Kidney glomerular epithelial cell (primary cell): ENCODE results near the gene CHMP5.

ENCODE experiments used
- DNase-seq: peaks from one replicate; lab custom pipeline; 2025; lab: John Stamatoyannopoulos, UW

CHMP5 gene

DNA sequence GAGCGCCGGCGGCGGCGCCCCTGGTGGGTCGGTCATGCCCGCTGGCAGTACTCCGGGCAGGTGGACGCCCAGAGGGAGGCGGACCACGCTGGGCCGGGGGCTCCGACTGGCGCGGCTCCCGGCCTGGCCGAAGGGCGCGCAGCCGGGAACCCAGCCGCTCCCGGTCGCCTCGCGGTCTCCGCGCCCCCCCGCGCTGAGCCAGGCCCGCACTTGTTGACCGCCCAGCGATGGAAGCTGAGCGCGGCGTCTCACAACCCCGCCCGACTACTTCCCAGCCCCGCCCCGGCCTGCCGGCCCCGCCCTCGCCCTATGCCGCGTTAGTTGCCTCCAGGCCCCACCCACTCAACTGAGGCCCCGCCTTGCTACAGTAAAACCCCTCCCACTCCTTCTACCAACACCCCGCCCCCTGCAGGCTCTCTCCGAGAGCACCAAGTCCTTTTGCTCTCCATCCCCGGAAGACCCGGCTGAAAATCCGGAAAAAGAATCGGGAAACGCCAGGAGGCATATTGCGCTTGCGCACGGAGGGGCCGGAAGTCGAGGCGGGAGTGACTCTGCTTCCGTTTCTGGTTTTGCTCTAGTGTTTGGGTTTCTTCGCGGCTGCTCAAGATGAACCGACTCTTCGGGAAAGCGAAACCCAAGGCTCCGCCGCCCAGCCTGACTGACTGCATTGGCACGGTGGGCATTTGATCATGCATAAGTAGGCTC, at the start of gene CHMP5, which contains the start of gene BAG1:
CHMP5 (plus strand) TSS at position 577 of the 705 bp plus-strand sequence; CDS start at position 607, 30 bp downstream.
BAG1 (minus strand) TSS at position 236 of the 705 bp plus-strand sequence.
- peak; percentile 100 for DNase-seq

DNA sequence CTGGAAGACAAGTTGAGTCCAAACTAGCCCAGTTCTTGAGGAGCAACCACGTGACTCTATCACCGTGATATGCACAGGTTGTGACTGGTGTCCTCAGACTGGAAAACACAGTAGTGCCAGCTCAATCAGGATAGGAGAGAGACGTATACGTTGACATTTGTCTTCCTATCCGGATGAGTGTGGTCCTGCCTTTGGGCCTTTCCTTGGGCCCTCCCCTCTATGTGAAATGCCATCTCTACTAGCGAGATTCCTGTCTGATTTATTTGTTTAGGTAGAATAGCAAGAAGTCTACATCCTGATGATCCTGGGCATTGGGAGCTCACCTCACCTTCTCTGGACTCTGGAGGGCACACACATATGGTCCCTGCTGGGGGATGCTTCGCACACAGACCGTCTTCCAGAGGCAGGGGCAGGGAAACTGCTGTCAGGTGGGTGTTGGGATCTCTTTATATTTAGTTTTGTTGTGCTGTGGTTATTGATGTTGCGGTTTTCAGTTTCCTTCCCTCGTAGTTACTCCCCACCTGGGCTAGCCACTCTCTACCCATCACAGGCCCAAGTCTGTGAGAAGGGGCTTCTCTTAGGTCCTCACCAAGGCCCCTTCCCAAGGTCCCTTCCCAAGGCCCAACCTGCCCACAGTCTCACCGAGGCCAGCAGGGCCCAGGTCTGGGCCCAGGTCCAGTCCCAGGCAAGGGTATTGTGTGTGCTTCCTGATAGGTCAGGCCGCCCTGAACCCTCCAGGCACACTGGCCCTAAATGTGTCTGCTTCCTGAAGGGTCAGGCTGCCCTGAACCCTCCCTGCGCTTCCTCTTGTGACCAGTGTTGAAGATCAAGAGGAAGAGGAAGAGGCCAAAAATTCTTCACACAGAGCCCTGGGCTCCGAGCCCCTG, 43.9 kb upstream of the CHMP5 start:
- DNase-seq: no peak

DNA sequence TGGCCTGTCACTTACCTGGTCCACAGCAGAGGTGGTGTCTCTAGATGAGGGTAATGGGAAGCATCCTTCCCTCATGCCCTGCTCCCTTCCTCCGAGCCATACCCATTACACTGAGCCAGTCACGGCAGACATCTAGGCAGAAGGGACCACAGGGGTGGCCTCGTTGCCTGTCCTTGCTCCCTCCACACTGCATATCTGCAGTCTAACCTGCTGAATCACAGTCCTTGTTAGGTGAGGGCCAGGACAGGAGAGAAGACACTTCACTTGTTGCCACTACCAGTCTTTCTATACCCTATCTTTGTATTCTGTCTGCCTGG, 43.3 kb upstream of the CHMP5 start:
- DNase-seq: peak; percentile 1

DNA sequence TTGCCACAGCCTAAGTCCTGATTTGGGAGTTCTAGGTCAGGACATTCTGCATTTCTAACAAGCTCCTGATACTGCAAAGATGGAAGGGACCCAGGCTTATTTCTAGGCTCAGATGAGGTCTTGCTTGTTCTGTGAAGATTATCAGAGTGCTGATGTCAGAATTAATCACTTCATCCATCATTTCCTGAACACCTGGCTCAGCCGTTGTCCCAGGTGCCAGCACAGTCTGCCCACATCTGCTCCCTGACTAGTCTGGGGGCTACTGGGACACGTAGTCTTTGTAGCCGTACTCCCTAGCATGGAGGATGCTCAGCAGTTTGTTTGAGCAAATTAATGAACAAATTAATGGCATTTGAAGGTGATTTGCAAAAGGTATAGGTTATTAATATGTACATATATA, 42.8 kb upstream of the CHMP5 start:
- DNase-seq: no peak

DNA sequence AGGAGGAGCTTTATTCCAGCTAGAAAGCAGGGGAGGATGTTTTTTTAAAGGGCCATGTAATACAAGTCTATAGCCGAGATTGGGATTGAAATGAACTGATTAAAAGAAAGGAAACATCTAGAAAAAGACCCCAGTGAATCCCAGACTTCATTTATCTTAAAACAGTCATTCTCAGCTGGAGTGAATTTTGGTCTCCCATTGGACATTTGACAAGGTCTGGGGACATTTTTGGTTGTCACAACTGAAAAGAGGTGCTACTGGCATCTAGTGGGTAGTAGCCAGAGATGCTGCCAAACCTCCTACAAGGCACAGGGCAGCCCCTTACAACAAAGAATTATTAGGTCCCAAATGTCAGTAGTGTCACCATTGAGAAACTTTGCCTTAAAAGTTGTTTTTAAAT, 41.2 kb upstream of the CHMP5 start:
- DNase-seq: no peak

DNA sequence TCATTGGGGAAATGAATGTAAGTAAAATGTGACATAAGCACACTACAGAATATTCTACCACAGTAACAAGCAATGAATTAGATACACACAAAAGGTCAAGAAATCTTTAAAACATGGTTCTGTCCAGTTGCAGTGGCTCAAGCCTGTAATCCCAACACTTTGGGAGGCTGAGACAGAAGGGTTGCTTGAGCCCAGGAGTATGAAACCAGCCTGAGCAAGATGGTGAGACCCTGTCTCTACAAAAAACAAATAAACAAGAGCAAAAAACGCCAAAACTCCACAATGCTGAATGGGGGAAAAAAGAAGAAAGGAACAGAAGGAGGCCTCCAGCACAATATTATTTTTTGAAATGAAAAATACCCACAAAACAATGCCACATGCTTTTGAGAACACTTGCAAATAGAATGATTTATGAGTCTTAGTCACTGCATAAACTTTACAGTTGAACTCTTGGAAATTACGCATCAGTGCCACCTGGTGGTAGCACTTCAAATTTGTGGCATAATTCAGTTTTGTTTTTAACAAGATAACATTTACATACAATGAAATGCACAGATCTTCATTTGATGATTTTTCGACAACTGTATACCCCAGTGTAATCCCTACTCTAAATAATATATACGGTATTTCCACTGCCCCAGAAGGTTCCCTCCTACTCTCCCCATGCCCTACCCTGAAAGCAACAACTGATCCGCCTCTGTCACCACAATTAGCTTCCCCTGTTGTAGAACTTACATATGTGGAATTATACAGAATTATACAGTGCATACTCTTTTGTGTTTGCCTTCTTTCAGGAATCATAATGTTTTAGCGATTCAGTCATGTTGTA, 39.3 kb upstream of the CHMP5 start:
- peak; percentile 84 for DNase-seq

DNA sequence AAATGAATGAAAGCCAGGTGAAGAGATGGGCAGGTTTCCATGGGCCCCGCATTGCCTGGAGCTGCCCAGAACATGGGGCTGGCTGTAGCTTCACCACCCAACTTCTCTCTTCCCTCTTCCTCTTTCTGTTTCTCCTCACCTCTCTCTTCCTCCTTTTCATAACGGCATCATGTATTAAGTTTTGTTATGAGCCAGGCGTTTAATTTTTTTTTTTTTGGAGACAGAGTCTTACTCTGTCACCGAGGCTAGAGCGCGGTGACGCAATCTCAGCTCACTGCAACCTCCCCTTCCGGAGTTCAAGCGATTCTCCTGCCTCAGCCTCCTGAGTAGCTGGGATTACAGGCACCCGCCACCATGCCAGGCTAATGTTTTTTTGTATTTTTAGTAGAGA, 37.8 kb upstream of the CHMP5 start:
- DNase-seq: no peak

DNA sequence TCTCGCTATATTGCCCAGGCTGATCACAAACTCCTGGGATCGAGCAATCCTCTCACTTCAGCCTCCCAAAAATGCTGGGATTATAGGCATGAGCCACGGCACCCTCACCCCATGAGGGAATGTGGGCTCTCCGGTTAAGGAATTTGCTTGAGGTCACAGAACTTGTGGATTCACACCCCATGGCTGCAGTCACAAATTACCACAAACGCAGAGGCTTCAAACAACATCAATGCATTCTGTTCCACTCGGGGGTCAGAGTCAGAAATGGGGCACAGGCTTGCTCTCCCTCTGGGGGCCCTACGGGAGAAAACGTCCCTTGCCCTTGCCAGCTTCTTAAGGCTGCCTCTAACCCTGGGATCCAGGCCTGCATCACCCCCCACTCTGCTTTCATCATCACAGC, 37.1 kb upstream of the CHMP5 start:
- no peak for DNase-seq

DNA sequence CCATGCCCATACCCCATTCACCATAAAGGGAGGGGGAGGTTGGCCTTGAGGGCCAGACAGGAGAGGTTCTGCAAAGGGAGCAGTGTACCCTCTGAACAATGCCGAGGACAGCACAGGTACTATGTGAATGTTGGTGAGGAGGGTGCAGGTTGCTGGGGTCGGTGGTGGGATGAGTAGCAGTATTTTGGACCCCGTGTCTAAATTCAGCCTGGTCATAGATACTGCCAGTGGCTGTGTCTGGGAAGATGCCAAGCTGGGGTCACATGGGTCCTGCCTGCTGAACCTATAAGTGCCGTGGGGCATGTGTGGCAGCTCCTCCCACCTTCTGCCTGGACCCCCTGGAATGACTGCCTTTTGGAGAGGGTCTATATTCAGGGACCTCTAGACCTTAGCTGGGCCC, 36.2 kb upstream of the CHMP5 start:
- no peak for DNase-seq

DNA sequence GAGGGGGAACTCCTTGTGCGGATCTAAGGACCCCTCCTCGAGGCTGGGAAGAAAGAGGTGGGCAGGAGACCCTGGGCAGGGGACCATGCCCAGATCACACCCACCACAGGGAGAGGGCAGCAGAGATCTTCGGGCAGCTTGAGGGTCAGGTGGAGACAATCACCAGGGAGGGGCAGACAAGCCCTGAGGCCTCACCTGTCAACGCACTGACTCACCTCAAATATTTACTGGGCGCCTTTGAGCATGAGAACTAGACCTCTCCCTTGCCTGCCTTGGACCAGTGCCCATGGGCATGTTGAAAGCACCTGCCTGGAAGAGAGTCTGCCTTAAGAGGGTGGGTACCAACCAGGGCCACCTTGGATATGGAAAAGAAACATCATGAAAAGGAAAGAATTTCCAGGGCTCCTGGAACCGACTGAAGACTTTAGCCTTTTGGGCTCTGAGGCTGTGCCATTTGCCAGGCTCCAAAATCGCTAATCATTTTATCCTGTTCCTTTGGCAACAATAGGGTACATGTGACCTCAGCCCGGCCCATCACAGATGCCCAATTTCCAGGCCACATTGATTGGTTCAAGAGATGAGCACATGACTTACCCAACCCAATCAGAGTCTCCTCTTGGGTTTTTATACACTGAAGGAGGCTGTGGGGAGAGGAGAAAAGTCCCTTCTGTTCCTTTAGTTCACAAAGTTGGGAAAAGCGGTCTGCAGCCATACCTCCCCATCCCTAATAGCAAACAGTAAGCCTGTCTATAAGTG, 35.3 kb upstream of the CHMP5 start:
- DNase-seq: peak; percentile 38

DNA sequence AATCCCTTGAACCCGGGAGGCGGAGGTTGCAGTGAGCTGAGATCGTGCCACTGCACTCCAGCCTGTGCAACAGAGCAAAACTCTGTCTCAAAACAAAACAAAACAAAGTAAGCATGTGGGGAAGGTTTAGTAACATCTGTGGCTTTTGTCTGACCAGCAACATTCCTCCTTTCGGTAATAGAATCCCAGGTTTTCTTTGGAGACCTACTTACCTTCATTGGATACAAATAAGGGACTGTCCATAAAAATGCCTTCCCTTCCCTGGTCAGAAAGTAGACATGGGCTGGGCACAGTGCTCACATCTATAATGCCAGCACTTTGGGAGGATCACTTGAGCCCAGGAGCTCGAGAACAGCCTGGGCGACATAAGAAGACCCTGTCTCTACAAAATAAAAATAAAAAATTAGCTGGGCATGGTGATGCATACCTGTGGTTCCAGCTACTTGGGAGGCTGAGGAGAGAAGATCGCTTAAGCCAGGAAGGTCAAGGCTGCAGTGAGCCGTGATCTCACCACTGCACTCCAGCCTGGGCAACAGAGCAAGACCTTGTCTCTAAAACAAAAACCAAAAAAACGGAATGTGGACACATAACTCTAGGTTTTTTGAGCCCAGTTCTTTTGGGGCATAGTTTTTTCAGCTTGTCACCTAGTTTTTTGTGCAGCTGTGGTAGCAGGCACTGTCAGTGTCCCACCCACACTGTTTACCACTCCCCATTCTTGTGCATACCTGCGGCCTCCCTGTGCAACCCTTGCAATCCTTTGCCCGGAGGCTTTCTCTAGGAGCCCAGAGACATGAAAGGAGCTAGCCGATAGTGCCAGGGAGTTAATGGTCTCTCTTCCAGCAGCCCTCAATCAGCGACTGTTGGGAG, 33.9 kb upstream of the CHMP5 start:
- DNase-seq: peak; percentile 68

DNA sequence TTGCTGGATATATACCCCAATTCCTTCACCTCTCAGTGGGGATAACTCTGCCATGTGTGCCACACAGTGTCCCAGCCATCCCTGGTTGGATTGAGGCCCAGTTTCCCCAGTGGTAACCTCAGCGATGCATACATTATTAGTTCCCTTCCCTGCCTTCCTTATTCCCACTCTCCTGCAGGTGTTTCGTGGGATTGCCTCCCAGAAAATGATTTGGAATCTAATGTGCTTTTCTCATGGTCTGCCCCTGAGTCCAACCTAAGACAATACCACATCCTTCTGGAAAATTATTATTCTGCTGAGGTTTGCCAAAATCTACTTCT, 33.3 kb upstream of the CHMP5 start:
- no peak for DNase-seq

DNA sequence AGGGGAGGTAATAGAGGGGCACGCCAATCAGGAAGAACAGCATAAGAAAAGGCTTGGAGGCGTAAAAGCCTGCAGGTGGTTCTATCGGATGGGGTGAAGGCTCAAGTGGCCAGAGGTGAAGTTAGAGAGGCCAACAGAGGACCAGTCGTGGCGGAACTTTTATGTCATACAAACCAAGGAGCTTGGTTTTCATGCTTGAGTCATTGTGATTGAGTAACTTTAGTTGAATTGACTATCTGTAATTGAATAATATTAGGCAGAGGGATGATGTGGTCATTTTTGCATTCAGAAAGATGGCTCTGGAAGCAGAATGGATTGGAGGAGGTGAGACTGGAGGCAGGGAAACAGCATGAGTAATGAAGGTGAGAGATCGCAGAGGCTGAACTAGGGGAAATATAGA, 32.0 kb upstream of the CHMP5 start:
- no peak for DNase-seq

DNA sequence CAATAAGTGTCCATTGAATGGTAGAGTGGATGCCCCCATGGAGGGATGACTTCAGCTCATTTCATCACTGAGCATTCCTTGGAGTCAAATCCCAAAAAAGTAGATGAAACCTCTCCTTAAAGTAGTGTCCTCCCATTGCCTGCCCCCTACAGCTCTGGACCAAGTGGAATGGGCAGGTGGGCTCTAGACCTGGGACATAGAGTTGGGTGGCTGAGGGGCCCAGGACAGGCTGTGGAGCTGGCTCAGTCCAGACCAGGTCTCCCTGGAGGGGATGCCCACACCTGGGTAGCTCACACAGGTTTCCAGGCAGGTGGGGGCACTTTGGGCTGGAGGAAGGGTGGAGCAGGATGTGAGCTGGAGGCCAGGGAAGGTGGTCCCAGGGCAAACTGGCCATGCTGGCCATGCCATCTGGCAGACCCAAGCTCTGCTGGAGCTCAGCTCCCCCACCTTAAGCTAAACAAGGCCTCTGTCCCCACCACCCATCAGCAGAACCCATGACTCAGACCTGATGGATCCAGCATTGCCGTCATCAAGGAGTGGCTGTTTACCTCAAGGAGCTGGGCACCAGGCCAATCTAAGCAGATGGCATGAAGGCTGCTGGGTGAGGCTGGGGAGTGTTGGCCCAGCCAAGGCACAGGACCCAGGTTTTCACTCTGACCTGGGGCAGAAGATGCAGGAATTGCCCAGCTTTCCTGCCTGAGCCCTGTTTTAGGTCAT, 31.1 kb upstream of the CHMP5 start:
- DNase-seq: peak; percentile 86

DNA sequence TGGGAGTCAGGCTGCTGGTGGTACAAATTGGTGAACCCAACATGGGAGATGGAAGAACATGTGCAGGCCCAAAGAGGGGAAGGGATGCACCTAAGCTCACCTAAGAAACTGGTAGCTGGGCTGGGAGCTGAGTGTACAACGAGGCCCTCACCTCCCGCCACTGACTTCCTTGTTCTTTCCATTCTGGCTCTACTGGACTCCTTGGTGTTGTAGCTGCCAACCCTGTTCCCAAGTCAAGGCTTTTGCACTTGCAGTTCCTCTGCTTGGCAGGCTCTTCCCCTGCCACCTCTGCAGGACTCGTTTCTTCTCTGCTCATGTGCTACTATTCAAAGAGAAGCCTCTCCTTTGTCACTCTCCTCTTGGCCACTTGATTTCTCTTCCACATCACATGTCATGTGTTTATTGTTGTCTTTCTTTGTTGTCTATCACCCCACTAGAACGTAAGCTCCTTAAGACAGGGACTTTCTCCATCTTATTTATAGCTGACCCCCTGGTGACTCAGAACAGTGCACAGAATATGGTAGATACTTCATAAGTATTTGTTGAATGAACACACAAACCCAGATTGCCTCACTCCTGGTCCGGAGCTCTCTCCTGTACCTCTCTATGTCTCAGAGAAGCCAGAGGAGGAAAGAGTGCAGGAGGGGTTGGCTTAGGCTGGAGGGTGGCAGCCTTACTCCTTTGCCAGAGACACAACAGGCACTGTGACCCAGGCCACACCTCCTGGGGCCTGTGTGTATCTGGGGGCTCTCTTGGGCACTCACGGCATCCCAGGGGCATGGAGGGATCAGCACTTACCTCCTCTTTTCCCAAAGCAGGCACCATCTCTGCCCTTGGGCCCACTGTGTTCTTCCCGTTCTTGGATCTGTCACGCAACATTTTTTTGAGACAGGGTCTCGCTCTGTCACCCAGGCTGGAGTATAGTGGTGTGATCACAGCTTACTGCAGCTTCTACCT, 30.1 kb upstream of the CHMP5 start:
- no peak for DNase-seq

DNA sequence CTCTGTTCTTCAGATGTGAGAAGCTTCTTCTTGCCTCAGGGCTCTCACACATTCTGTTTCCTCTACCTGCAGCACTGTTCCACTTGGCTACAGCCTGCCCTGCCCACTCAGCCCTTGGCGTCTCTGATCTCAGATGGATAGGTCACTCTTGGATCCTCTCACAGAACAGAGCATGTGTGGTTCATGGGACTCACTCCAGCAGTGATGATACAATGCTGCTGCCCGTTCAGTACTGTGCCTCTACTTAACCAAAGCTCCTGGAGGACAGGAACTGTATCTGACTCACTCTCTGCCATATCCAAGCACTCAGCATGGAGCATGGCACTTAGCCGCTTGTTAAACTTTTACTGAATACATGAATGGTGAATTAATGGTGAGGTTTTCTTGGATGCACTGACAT, 28.3 kb upstream of the CHMP5 start:
- DNase-seq: no peak

DNA sequence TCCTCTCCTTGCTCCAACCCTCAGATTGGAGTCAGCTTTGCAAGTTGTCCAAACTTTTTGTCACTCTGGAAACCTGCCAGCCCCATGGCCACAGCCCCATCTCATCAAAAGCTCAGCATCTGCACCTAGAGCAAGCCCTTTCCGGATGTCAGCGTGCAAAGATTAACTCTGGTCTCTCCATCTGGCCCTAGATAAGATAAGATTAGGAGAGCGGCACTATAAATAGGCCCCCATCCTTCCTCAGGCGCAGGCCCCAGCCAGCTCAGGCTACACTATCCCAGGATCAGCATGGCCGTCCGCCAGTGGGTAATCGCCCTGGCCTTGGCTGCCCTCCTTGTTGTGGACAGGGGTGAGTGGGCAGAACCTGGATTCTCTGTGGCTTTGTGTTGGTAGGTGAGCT, 24.9 kb upstream of the CHMP5 start, which contains the start of gene SPINK4:
SPINK4 (plus strand) TSS at position 247 of the 400 bp plus-strand sequence; CDS start at position 289, 42 bp downstream.
- DNase-seq: no peak

DNA sequence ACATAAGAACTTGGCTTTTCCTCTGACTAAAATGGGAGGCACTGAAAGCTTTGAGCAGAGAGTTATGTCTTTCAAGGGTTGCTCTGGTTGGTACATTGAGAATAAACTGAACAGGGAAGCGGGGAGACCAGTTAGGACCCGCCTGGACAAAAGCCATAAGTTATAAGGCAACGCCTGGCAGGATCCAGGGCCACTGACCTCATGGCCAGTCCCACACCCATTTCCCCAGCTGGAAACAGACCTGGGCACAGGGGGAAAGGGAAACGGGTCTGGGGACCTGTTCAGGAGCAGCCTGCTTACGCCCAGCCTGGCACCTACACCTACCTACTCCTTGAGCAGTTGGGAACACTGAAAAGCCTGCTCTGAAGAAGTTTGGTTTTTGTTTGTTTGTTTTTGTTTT, 23.6 kb upstream of the CHMP5 start:
- DNase-seq: no peak

DNA sequence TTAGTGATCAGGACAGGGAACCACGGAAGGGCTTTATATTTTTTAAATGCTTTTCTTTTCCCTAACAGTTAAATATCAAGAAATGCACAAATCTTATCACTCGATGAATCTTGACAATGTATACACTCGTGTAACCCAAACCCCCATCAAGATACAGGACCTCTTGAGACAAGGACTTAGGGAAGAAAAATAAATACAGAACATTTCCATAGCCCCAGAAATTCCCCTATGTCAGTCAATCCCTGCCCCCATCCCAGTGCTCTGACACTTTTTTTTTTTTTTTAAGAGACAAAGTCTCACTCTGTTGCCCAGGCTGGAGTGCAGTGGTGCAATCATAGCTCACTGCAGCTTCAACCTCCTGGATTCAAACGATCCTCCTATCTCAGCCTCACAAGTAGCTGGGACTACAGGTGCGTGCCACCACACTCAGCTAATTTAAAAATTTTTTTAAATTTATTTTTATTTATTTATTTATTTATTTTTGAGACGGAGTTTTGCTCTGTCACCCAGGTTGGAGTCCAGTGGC, 22.2 kb upstream of the CHMP5 start:
- no peak for DNase-seq
